Skeletal muscle cell (primary cell): Measurements from ENCODE around the gene PIK3R5.

Source experiments
- DNase-seq: peaks from one replicate; pipeline ENCODE4 v3.0.0-alpha.2; 2010; ENCODE audit warnings: low read depth
- H3K4me3 ChIP-seq: 2 replicates; pipeline ENCODE4 v1.5.1; 2011; ENCODE audit warnings: low read depth, mild to moderate bottlenecking, control low read depth, low read length, moderate library complexity

PIK3R5 gene

DNA sequence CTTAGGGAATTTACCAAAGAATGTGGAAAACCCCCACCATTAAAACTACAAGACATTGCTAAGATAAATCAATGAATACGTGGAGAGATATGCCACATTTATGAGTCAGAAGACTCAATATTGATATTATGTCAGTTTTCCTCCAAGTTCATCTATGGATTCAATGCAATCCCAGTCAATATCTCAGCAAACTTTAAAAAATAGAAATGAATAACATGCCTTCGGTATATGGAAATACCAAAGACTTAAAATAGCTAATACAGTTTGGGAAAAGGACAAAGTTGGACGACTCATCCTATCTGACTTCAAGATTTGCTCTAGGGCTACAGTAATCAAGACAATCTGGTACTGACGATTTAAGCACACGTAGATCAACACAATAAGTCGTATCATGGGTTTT, 31.2 kb downstream of the PIK3R5 start:
- no peak overlapping the region for H3K4me3 ChIP-seq
- no peak for DNase-seq

- no peak for DNase-seq
- H3K4me3 ChIP-seq, result no peak overlapping the region
Observed at GRCh38 chr17:8930649-8931048, 34.9 kb downstream of the PIK3R5 start.

GRCh38 chr17:8928347-8928746, 37.2 kb downstream of the PIK3R5 start:
- H3K4me3 ChIP-seq, result no peak overlapping the region
- DNase-seq, result no peak

- H3K4me3 ChIP-seq, result no peak overlapping the region
- no peak for DNase-seq
Observed at GRCh38 chr17:8927395-8927794, 38.1 kb downstream of the PIK3R5 start.

GRCh38 chr17:8925808-8926207, 39.7 kb downstream of the PIK3R5 start:
- no peak overlapping the region for H3K4me3 ChIP-seq
- no peak for DNase-seq

DNA sequence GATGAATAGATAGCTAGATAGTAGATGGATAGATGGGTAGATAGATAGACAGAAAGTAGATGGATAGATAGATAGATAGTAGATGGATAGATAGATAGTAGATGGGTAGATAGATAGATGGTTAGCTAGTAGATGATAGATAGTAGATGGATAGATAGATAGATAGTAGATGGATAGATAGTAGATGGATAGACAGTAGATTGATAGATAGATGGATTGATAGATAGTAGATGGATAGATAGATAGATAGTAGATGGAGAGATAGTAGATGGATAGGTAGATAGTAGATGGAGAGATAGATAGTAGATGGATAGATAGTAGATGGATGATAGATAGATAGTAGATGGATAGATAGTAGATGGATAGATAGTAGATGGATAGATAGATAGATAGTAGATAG, 40.4 kb downstream of the PIK3R5 start:
- no peak overlapping the region for H3K4me3 ChIP-seq
- no peak for DNase-seq

DNA sequence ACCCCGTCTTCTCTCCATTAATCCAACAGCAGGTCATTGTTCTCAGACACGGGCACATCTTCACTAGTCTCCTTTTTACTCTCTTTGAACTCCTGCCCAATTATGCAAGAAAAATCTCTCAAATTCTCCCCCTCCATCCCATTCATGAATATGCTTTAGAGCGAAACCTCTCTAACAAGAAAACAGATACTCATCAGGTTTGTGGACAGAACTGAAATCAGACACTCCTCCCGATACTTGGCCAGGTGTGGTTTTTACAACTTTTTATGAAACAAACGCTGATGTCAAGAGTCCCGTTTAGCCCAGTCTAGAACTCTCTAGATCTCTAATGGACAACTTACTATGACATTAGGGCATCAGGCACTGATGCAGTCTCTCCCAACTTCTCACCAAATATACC, 40.9 kb downstream of the PIK3R5 start:
- no peak for DNase-seq
- H3K4me3 ChIP-seq, result no peak overlapping the region

- DNase-seq, result no peak
- no peak overlapping the region for H3K4me3 ChIP-seq
Observed at GRCh38 chr17:8923762-8924161, 41.7 kb downstream of the PIK3R5 start.

GRCh38 chr17:8922928-8923327, 42.6 kb downstream of the PIK3R5 start:
- DNase-seq, result no peak
- H3K4me3 ChIP-seq, result no peak overlapping the region

DNA sequence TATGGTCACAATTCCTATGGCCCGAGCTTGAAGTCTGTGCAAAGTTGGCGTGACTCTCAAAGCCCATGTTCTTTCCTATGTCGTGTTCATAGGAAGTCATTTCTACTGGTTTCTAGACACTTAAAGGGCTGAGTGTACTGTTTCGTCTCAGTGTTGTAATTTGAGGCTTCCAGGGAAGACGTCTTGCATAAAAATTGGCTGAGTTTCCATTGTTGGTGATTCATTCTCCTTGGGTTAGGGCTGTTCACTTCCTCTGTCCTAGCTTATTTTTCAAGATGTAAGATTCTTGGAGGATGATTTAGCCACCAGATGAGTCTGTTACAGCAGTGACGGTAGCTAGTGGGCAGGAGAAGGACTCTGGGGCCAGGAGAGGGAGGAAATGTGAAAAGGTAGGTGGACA, 43.1 kb downstream of the PIK3R5 start:
- H3K4me3 ChIP-seq, result no peak overlapping the region
- DNase-seq, result peak; percentile 90

GRCh38 chr17:8921147-8921546, 44.4 kb downstream of the PIK3R5 start:
- DNase-seq, result no peak

GRCh38 chr17:8918807-8919465, 46.6 kb downstream of the PIK3R5 start:
- no peak for DNase-seq

More at GRCh38 chr17:8921147-8921546, 44.4 kb downstream of the PIK3R5 start:
- H3K4me3 ChIP-seq, result no peak overlapping the region

DNA sequence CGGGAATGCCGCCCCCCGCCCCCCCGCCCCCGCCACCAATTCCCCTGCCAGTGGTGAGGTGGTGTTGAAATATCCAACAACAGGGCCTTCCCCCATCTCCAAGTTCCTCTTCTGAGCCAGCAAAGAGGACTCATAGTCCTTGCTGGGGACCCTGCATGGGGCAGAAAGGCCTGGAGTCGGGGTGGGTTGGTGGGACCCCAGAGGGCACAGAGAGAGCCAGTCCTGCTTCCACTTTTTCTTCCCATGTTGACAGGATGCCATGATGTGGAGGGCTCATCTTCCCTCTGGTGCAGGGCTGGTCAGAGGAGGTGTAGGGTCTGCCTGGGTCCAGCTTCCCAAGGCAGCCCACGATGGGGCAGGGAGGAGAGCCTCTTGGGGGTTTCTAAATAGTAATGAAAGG, 49.0 kb downstream of the PIK3R5 start:
- no peak overlapping the region for H3K4me3 ChIP-seq
- no peak for DNase-seq

More at GRCh38 chr17:8918807-8919465, 46.6 kb downstream of the PIK3R5 start:
- H3K4me3 ChIP-seq, result no peak overlapping the region

DNA sequence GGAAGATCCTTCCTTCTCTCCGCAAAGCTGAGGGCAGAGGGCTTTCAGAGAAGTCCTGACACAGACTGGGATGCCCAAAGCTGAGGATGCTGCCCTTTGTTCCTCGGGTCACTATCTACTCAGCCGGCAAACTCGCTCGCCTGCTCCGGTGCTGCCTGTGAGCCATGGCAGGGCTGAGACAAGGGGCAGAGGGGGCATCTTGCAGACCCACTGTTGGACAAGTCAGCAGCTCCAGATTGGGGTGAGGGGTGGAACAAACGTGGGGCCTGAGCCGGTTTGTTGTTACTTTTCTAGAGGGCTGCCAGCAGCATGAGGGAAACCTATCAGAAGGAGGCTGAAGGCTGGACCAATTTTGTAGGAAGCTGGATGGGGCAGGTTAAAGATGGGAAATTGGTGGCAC, 51.0 kb downstream of the PIK3R5 start:
- DNase-seq, result no peak
- H3K4me3 ChIP-seq, result no peak overlapping the region

GRCh38 chr17:8913879-8914278, 51.6 kb downstream of the PIK3R5 start:
- DNase-seq, result no peak
- no peak overlapping the region for H3K4me3 ChIP-seq

GRCh38 chr17:8913091-8913490, 52.4 kb downstream of the PIK3R5 start:
- no peak for DNase-seq

GRCh38 chr17:8912084-8912981, 53.2 kb downstream of the PIK3R5 start:
- no peak for DNase-seq
- no peak overlapping the region for H3K4me3 ChIP-seq

More at GRCh38 chr17:8913091-8913490, 52.4 kb downstream of the PIK3R5 start:
- H3K4me3 ChIP-seq, result no peak overlapping the region

GRCh38 chr17:8910969-8911604, 54.4 kb downstream of the PIK3R5 start:
- no peak for DNase-seq
- no peak overlapping the region for H3K4me3 ChIP-seq

- no peak overlapping the region for H3K4me3 ChIP-seq
- no peak for DNase-seq
Observed at GRCh38 chr17:8909586-8910270, 55.8 kb downstream of the PIK3R5 start.

DNA sequence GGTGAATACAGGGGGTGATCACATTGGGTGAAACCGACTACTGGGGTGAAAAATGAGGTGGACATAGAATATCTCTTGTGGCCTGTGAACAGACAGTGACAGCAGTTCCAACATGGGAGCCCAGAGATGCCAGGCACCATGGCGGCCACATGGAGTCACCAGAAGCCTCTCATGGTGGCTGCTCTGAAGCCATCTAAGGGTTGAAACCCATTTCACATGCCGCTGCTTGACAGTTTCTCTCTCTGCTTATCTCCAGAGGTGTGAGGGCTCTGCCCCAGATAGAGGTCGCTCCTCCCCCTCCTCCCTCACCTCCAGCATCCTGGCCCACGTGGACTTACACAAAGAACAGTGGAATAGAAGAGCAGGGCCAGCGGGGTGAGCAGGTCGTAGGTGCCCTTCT, 60.2 kb downstream of the PIK3R5 start:
- no peak overlapping the region for H3K4me3 ChIP-seq
- DNase-seq, result no peak
